Fibroblast of peridontal ligament (primary cell): Measurements from ENCODE around the gene CERS6.

ENCODE experiments used
- DNase-seq: peaks from one replicate; pipeline ENCODE4 v3.0.0-alpha.2; 2010; ENCODE audit errors: extremely low read depth

CERS6 gene

DNA sequence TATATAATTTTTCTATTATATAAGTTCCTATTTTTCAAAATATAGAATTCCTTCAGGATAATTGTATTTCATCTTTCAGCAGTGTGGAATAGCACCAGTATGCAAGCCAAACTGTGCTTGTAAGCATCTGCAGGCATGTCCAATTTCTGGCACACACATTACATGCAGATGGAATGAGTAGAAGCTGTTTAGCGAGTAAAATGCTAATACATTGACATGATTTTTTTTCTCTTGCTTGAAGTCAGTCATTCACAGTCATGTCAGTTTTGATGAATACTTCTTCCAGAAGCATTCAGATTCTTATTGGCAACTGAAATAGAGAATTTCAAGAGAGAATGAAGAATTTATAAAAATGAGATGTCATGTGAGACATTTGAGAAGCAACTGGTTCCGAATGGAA lies 109.4 kb downstream of the CERS6 start:
- no peak for DNase-seq

DNA sequence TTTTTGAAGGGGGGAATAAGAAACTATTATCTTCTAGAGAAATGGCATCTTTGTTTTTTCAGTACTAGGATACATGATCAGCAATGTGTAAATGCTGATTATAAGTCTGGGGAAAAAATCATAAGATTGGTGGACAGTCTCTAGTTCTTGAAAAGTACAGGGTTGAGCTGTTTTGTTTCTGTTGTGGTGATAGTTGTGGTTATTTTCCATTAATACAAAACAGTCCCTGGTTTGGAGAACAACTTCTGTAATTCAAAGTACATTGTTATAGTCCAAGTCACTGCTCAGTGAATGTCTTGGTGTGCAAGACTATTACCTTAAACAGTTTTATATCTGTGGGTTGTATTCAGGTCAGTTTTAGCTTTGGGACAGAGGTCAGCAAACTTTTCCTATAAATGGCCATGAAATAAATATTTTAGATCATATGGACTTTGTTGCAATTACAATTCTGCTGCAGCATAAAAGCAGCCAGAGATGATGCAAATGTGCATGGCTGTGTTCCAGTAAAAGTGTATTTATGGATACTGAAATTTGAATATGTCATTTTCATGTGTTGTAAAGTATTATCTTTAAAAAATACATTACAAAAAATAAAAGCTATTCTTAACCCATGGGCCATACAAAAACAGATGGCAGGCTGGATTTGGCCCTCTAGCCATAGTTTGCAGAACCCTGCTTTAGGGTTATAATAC lies 111.0 kb downstream of the CERS6 start:
- DNase-seq: peak; percentile 50

DNA sequence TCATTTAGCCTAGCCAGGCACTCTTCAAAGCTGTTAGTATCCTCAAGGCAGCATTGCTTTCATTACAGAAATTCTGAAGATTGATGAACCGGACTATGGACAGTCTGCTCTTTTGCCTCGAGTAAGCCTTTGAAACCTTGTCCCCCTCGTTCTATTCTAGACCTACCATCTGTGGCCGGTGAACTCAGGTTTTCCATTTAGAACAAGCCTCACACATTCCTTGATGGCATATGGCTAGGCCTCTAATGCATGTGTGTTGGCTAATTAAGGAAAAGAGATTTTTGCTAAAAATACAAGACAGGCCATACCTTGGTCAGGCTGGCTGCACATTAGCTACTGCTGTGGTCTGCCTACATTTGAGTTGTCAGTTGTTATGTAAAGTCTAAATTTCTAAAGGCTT lies 111.8 kb downstream of the CERS6 start:
- DNase-seq: no peak

DNA sequence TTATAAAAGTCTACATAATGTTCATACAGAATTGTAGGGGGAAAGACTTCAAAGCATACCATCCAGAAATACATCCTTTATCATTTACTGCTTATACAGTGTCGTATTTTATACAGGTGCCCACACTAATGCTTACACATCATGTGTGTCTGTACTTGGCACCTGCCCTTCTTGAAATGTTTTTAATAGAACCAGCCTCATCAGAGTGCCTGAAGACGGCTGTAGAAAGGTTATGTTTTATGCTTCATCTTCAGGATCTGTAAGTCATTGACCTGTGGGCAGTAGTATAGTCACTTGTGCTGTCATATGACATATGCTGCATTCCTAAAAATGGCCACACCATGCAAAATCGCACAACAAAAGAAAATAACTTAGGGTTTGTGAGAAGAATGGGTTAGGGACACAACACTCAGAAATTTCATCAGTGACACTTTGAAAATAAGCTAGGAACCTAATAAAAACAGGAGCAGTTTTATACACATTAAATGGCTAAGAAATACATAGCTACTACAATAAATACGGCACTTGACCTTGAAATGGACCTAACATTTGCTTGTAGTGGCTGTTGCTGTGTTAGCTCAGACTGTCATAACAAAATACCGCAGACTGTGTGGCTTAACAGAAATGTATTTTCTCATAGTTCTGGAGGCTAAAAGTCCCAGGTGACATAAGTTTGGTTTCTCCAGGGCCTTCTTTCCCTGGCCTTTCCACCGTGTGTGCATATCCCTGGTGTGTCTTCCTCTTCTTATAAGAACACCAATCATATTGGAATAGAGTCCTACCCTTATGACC lies 112.6 kb downstream of the CERS6 start:
- peak; percentile 36 for DNase-seq

DNA sequence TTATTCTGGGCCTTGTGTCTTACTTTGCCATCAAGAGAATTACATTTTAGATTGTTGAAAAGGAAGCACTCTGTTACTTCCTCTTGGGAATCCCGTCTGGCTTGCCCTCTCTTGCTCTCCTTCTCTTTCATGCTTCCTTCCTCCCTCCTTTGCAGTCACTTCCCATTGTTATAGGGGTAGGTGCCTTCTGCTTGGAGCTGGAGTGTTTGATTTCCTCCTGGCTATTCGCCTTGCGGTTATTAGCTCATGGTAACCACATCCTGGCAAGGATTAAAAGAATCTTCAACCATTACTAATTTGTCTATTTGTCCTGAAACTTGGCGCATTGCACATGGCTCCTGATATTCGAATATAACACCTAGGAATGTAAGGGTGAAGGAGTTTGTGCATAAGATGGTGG lies 115.0 kb downstream of the CERS6 start:
- DNase-seq: no peak

DNA sequence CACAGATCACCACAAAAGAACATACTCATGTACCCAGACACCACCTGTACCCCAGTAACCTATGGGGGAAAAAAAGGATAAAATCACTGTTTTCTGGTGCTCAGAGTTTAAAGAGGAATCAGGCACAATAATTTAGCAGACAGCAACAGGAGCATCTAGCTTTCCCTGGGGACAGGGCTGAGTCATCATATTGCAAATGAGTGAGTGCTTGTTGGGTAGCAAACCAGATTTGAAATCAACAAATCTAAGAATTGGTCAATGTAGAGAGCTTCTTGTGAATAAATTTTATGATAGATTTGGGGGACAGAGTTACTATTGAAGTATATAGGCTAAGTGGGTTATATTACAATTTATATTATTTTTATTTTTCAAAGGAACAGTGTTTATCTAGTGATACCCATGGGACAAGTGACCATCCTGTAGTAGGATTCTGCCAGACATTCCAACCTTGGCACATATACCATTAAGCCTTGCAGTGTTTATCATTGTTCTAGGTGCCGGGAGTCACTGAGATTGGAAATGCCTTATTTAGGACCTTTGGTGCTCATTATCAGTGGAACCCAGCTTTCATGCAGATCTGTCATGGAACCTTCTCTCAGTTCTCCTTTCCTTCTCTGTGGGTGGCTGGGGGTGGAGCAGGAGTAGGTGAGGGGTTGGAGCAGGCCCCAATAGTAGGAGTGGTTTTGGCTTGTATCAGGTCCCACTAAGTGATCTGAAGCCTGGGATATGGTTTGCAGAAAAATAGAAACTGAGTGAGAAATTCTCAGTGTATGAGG lies 117.2 kb downstream of the CERS6 start:
- DNase-seq: peak; percentile 83

DNA sequence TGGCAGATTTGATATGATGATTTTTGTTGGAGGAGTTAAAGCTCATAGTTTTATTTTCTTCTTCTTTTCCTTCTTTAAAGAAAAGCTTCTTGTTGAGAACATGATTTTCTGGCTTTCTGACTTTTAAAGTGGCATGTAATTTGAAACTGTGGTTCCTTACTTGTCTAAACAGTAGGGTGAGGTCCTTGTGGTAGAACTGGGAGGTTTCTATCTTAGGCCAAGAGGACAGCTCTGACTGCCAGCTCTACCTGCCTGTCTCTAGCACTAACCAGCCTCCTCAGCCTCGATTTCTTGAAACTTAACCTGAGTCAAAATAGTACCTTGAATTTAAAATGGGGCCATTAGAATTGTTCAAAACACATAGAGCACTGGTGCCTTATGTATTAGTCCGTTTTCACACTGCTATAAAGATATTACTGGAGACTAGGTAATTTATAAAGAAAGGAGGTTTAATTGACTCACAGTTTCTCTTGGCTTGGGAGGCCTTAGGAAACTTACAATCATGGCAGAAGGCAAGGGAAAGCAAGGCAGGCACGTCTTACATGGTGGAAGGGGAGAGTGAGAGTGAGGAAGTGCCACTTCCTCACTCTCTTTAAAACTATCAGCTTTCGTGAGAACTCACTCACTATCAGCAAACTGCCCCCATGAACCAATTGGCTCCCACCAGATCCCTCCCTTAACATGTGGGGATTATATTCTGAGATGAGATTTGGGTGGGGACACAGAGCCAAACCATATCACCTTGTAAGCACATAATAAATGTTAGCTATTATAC lies 119.0 kb downstream of the CERS6 start:
- peak; percentile 56 for DNase-seq

DNA sequence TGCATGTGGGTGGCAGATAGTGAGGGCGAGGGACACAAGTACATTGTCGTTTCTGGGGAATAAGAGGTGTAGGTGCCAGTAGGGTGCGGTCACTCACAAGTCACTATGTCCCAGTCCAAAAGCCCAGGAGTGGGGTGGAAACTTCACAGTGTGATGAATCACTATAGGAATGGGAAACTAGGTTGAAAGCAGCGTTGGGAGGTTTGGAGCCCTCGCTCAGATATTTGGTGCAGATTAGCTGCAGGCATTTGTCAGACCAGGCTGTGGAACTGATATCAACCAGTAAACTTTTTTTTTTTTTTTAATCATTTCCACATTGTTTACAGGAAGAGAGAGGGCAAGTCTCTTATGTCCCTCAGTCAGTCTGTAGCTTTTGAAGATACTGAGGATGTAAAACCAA lies 121.8 kb downstream of the CERS6 start:
- peak; percentile 50 for DNase-seq

DNA sequence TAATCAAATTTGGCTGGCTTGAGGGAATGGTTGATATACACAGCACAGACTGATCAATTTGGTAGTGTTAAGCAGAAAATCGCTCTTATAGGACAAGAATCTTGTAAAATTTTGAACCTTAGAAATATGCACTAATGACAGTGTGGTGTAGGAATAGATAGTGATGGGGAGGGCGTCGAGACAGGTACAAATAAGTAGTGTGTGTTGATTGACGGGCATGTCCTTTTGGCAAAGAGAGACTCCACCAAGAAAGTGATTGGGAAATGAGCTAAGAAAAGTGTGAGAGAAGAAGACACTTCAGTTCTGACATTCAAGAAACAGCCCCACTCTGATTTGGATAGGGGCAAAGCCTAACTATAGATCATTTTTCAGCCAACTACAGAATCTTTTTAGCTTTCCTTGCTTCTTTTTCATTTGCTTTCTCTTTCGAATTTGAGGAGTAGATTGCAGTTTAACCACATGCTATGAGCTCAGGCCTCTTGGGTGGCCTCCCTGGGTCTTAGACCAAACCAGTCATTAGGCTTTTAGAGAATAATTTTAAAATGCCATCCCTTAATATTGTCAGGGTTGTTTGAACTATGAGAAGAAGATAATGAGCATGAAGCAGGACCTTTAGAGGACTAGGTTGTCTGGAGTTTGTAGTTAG lies 127.1 kb downstream of the CERS6 start:
- peak; percentile 80 for DNase-seq

DNA sequence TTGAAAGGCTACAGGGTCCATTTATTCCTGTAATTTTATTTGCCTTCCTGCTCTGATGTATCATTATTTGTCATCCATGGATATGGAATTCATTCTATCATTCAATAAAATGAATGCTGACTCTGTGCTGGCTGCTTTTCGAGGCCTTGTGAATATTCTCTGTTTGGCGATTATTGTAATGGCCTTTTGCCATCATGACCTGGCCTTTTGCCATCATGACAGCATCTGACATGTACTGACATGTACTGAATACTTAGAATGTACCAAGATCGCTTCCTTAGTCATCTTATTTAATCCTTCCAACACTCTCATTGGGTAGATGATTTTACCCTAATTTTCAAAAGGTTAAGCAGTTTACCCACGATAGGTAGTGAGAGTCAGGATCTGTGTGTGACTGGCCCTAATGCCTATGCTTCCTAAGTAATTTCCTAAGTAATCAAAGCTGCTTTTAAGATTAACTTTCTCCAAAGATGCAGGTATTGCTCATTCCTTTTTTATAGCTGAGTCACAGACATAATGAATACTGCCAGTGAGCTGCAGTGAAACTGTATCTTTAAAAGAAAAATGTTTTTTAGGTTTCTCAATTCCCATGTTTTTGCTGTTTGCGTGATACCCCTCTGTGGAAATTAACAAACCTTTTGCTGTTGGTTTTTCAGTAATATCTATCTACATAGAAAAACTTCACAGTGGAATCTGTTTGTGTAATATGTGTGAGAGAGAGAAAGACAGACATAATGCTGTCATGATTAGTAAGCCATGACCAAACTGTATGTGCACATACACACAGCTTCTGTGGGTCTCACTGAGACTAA lies 127.8 kb downstream of the CERS6 start:
- peak; percentile 84 for DNase-seq

DNA sequence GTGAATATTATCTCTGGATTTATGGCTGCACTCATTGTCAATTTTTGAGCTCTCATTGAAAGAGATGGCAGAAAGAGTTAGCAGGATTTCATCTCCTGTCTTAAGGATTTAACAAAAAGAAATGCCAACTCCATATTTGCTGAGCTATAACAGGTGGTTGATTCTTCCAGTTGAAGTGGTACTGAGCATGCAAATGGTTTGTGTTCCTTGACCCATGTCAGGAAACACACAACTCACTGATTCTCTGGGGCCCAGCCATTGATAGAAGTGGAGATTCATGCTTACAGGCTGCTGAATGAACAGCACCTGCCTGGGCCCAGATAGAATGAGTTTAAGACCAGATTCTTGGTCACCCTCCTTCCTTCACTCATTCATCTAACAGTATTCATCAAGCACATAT lies 128.8 kb downstream of the CERS6 start:
- no peak for DNase-seq

DNA sequence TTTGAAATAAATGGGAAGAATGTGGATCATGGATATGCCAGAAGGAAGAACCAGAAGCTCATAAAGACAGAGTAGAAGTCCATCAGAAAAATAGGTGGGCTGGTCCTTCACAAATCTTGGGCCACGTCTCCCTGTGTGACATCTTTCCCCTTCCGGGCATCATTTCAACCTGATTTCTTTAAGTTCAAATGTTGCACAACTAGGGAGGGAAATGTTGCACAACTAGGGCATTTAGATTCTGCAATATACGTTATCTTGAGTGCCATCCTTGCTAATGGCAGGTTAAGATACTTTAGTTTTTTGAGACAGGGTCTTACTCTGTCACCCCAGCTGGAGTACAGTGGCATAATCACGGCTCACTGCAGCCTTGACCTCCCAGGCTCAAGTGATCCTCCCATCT lies 129.6 kb downstream of the CERS6 start:
- DNase-seq: no peak

DNA sequence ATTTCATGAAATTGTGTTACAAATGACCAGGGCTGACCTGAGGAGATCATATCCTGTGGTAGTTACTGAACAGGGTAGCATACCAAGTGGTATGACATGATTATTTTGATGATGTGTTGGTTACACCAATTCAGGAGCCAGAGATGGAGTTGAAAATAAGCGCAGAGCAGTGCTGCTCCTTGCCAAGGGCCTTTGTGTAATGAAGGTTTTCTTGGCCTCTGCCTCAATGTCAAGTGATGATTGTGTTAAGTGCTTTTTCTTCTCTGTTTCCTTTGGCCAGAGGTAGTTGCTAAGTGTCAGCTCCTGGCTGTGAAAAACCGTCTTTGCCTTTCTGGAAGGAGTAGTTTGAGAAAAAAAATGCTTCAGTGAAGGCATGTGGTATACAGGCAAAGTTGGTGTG lies 131.2 kb downstream of the CERS6 start:
- DNase-seq: no peak

DNA sequence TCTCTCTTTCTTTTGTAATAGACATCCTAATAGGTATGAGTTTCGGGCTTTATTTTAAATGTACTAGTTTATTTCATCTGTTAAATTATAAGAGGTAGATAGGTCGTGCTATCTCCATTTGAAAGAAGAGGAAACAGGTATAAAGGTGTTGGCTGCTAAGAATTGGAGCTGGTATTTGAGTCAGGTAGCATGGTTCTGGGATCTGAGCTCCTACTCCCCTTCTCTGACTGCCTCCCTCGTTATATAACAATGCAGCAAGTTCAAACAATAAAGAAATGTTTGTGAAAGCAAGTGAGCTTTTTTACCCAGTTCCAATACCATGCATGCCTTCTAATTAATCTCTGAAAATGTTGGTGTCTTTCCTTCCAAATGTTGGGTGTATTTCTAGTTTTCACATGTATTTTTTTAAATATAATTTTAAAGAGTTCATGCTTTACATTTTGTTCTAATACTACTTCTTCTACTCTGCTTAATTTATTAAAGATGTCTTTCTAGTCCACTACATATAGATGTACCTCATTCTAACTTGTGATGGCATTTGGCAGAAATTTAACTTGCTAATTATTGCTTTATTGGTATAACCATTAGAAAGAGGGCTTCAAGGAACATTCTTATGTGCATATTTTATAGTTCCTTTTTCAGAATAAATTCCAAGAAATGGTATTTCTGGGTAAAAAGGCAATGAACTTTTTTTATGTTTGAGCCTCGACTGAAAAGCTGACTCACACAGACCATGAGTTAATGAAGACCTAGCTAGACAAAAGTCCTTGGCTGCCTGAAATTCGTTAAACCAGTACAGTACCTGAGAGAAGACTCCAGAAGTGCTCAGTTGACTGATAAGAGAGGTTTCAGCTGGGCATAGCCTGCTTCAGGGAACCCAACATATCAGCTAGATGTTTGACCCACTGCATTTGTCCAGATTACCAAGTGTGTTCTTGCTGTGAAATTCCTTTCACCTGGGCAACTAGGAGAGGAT lies 133.5 kb downstream of the CERS6 start:
- DNase-seq: no peak

DNA sequence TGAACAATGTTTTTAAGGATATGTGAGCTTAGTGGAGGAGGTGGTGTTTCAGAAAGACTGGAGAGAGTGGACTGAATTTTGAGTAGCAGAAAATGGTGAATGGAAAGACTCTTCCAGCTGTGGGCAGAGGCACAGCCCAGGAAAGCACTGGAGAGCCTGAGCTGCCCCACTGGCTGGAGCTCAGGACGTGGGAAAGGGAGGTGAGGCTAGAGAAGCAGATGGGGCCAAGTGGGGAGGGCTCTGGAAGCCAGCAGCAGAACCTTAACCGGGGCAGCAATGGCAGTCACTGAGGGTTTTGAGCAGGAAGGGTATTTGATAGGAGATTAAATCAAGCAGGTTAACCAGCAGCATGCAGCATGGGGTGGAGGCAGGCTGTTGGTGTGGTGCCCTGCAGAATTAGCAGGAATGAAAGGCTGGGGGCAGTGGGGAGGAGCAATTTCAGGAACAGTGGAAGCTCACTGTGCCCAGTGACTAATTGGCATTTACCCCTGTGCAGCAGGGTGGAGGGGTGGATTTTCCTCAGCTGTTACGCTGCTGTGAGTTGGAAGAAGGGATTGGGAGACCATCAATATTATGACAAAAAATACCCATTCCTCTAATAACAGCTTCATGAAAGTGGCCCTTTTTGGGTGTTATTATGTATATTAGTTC lies 136.2 kb downstream of the CERS6 start:
- DNase-seq: no peak

DNA sequence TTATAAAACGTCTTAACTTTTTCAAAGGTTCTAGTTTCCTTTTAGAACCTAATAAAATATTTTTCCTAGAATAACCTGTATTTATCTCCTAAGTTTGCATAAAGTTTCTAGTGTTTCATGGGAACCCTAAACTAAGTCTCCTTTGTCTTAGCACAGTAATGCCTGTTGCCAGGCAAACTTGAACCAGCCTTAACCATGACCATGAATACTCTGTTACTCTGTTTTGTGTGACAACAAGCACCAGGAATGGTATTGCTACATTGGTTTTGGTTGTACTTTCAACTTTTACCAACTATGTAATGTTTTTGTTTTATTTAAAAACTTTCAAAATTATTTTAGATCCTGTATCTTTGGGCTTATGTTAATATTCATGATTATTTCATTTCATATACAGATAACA lies 137.6 kb downstream of the CERS6 start:
- peak; percentile 23 for DNase-seq

DNA sequence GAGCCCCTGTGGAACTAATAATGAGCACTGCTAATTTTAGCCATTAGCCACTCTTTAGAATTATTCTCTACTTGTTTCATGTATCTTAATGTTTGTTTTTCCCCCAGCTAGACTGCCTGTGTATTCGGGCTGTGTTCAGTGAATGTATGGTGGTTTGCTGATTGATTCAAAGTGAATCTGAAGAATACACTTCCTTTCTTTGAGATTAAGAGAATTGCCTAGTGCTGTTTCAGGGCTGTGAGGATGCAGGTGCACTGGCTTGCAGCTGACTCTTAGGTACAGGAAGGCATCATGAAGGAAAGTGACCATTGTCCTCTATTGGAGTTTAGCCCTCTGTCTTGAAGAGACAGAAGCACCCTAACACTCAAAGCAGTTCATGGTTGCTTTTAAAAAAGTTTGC lies 138.7 kb downstream of the CERS6 start:
- DNase-seq: no peak

DNA sequence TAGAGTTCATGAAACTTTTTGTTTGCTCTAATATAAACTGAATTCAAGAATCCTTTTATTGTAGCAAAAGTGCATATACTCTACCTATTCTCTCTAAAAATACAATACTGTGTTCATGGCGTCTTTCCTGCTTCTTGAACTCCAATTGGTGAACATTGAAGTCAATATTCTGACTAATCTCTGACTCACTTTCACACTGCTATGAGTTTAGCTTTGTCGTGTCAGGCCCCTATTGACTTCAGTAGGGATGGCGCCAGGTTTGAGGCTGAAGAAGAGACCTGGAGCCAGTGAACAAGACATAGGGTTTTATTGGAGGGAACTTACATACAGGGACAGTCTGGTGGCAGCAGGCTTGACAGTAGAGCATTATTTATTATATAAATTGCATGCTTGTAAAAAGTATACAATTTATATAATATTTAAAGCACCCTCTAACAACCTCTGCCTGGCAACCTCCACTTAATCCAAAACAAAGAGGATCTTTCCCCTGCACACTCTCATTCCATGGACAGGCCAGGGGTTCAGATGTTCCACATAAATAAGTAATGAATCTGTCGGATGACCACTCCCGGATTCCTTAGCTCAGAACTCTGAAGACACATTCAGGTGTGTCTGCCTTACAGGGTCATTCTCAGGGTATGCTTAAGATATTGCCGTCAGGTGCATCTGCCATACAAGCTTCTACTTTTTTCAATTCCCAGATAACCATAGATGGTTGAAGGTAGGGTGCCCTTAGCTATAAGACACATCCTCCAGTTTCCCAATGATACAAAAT lies 141.0 kb downstream of the CERS6 start:
- DNase-seq: no peak
